Mucosa of stomach (tissue), 1 donor: ENCODE measurements around the gene INO80E.
"Not testable (repeated sequence)": the region's sequence is repeated elsewhere in the genome, so short reads cannot be mapped to it uniquely, and the experiment has no call there.

ENCODE experiments used
- H3K27me3 ChIP-seq: one replicate; pipeline ENCODE4 v1.7.0; 2013; ENCODE audit warnings: mild to moderate bottlenecking, low read length; ENCODE audit not compliant: control insufficient read depth, insufficient read depth
- H3K36me3 ChIP-seq: one replicate; pipeline ENCODE4 v1.7.0; 2013; ENCODE audit warnings: low read length; ENCODE audit not compliant: control insufficient read depth, insufficient read depth
- H3K4me1 ChIP-seq: one replicate; pipeline ENCODE4 v1.7.0; 2013; ENCODE audit warnings: mild to moderate bottlenecking, low read length; ENCODE audit not compliant: control insufficient read depth, insufficient read depth
- H3K4me3 ChIP-seq: one replicate; pipeline ENCODE4 v1.7.0; 2013; ENCODE audit warnings: low read length
- H3K9ac ChIP-seq: one replicate; pipeline ENCODE4 v1.7.0; 2013; ENCODE audit warnings: mild to moderate bottlenecking, low read length, moderate library complexity
- H3K9me3 ChIP-seq: one replicate; pipeline ENCODE4 v1.7.0; 2013; ENCODE audit warnings: mild to moderate bottlenecking, low read length, moderate library complexity; ENCODE audit not compliant: control insufficient read depth
- donor health status: Pancreatic carcinoma.

The INO80E gene

GRCh38 chr16:29995911-29996765 is at the start of gene INO80E:
Gene INO80E, plus strand, starts transcription at chr16:29996241. Its CDS starts 70 bp downstream, at chr16:29996311.
- no peaks in the 10 kb centered on the region for H3K36me3 ChIP-seq
- H3K4me3 ChIP-seq, result peak within 1 kb of the TSS; percentile 85
- H3K9ac ChIP-seq, result peak within 1 kb of the TSS; percentile 87
- no peaks in the 10 kb centered on the region for H3K9me3 ChIP-seq
- H3K27me3 ChIP-seq, result no peaks in the 10 kb centered on the region
- peaks cover 17% of the 10 kb centered on the region for H3K4me1 ChIP-seq

- H3K4me1 ChIP-seq, result peaks cover 16% of the 10 kb centered on the region
- H3K27me3 ChIP-seq, result no peaks in the 10 kb centered on the region
- H3K4me3 ChIP-seq, result no peak overlapping the region
- H3K9ac ChIP-seq, result no peak overlapping the region
- H3K9me3 ChIP-seq, result no peaks in the 10 kb centered on the region
- H3K36me3 ChIP-seq, result no peaks in the 10 kb centered on the region
Observed at GRCh38 chr16:29947897-29948296, 48.1 kb upstream of the INO80E start.

GRCh38 chr16:29950806-29951461 is 45.1 kb upstream of the INO80E start:
- Histone ChIP-seq H3K4me1 (no peaks in the 10 kb centered on the region), H3K36me3 (no peaks in the 10 kb centered on the region), H3K27me3 (no peaks in the 10 kb centered on the region), H3K4me3 (no peak overlapping the region), H3K9me3 (no peaks in the 10 kb centered on the region), H3K9ac (no peak overlapping the region)

DNA sequence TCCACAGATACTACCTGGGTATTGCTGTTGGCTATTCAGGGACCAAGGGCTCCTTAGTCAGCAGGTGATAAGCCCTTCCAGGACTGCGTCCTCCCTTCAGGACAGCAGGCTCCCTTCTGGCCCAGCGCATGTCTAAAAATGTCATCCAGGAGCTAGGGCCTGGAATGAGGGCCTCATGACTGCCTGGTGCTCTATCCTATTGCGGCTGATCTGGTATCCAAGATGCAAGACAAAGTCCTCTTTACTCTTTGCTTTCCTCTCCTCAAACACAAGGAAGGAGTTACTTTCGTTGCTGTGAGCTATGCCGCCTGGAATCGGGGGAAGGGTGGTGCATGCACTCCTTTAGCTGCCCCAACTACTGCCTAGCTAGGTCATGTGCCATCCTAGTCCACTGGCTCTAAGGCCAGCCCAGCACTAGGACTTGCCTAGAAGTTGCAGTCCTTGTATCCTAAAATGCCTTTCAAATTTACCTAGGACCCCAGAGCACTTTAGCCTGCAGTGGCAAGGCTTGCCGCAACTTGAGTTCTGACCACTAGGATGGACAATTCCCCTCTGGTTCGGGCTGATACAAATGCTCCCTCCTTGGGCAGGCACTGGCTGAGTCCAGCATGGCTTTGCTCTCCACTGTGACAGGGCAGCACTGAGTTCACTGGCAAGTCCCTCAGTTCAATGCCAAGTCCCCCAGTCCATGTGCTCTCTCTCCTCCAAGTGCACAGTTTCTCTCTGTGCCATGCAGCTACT is 44.2 kb upstream of the INO80E start:
- H3K4me3 ChIP-seq, result no peak overlapping the region
- H3K27me3 ChIP-seq, result no peaks in the 10 kb centered on the region
- H3K9ac ChIP-seq, result no peak overlapping the region
- H3K4me1 ChIP-seq, result no peaks in the 10 kb centered on the region
- no peaks in the 10 kb centered on the region for H3K36me3 ChIP-seq
- no peaks in the 10 kb centered on the region for H3K9me3 ChIP-seq

DNA sequence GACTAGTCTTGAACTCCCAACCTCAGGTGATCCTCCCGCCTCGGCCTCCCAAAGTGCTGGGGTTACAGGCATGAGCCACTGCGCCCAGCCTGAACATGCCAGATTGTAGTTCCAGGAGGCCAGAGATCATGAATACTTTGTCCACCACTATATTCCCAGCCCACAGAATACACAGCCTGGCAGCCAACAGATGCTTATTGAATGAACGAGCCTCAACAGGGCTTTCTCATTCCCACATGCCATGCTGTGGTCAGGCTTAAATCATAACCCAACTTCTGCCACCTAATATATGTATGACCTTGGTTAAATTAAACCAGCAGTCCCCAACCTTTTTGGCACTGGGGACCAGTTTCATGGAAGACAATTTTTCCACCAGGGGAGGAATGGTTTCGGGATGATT is 37.3 kb upstream of the INO80E start:
- Histone ChIP-seq H3K9me3 (no peaks in the 10 kb centered on the region), H3K4me1 (peaks cover 11% of the 10 kb centered on the region), H3K36me3 (no peaks in the 10 kb centered on the region), H3K27me3 (no peaks in the 10 kb centered on the region), H3K9ac (no peak overlapping the region), H3K4me3 (no peak overlapping the region)

DNA sequence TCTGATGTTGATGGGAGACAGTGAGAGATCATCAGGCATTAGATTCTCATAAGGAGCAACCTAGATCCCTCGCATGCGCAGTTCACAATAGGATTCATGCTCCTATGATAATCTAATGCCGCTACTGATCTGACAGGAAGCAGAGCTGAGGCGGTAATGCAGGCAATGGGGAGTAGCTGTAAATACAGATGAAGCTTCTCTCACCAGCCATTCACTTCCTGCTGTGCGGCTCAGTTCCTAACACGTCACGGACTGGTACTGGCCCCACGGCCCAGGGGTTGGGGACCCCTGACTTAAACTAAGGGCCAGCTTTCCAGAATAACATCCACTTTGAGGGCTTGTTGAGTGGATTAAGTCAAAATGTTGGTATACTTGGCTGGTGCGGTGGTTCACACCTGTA is 36.7 kb upstream of the INO80E start:
- no peak overlapping the region for H3K4me3 ChIP-seq
- no peaks in the 10 kb centered on the region for H3K9me3 ChIP-seq
- no peak overlapping the region for H3K9ac ChIP-seq
- H3K27me3 ChIP-seq, result no peaks in the 10 kb centered on the region
- H3K36me3 ChIP-seq, result no peaks in the 10 kb centered on the region
- peaks cover 11% of the 10 kb centered on the region for H3K4me1 ChIP-seq

- H3K27me3 ChIP-seq, H3K36me3 ChIP-seq, H3K9ac ChIP-seq, H3K4me3 ChIP-seq, H3K9me3 ChIP-seq: not testable (repeated sequence)
- H3K4me1 ChIP-seq, result peaks cover 11% of the 10 kb centered on the region
Observed at GRCh38 chr16:29959821-29960220, 36.2 kb upstream of the INO80E start.

DNA sequence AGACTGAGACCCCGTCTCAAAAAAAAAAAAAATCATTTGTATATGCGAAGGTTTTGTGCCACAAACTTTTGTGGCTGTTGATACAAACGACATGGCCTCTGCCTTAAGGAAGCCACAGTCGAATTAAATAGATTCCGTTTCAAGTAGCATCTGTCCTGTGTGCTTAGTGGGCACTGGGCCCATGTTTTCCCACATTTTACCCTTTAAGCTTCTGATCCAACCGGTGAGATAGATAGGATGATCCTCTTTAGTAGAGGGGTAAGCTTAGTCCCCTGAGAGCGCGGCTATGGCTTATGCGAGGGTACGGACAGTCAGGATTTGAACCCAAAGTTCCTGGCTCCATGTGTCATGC is 34.9 kb upstream of the INO80E start:
- Histone ChIP-seq H3K36me3 (no peaks in the 10 kb centered on the region), H3K27me3 (no peaks in the 10 kb centered on the region), H3K9ac (peak overlapping the region; percentile 80), H3K4me1 (peaks cover 11% of the 10 kb centered on the region), H3K9me3 (no peaks in the 10 kb centered on the region), H3K4me3 (peak overlapping the region; percentile 82)

DNA sequence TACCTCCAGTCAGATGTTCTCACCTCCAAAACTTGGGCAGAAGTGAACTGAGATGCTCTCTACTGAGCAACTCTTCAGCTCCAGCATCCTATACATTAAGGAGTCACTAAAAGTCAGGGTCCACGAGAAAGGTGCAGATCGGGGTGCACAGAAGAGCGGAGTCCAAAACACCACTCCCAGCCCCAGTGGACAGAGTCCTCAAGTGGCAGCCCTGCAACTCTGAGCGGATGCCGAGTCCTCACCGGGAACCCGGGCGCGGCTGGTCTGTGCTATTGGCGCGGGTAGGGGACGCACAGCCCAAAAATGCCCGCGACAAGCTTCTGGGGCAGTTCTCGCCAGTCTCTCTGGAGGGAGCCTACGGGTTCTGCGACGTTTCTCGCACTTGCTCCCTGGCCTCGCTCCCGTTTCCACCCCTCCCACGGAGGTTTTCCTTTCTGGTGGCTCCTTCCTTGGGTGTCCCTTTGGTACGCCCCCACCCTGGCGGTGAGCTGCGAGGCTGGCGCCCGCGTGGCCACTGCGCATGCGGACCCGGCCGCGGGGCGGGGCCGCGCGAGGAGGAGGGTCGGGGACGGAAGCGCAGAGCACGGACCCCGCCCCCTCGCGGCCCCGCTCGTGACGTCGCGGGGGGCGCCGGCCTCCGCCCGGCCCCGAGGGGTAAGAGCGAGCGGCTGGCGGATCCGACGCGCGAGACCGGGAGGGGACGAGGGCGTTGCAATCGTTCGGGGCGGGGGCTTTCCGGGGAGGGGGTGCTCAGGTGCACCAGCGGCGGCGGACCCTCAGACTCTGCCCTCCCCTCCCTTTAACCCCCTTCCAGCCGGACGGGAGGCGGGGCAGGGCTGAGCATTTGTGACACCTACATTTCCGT is 34.3 kb upstream of the INO80E start, which contains the start of gene TMEM219:
TSS of gene TMEM219 (plus strand) at position 601 of the 865 bp plus-strand sequence. CDS start 1,065 bp downstream, outside the sequence.
- Histone ChIP-seq H3K27me3 (no peaks in the 10 kb centered on the region), H3K4me3 (peak within 1 kb of the TSS; percentile 82), H3K36me3 (no peaks in the 10 kb centered on the region), H3K4me1 (peaks cover 11% of the 10 kb centered on the region), H3K9ac (peak within 1 kb of the TSS; percentile 80), H3K9me3 (no peaks in the 10 kb centered on the region)

- H3K27me3 ChIP-seq, result no peaks in the 10 kb centered on the region
- H3K4me3 ChIP-seq, result peak overlapping the region; percentile 5
- peaks cover 11% of the 10 kb centered on the region for H3K4me1 ChIP-seq
- H3K9ac ChIP-seq, result peak overlapping the region; percentile 80
- no peaks in the 10 kb centered on the region for H3K36me3 ChIP-seq
- no peaks in the 10 kb centered on the region for H3K9me3 ChIP-seq
Observed at GRCh38 chr16:29962344-29962994, 33.6 kb upstream of the INO80E start.
